Measurements from ENCODE around the gene CDYL2. TPM values are rescaled to one million over a fixed set of nuclear protein-coding genes. Genes with fewer than 3 reads are reported as not detected.

The CDYL2 gene
- total RNA-seq, 2 experiments from 2014 or later, result 31.6 to 37.8 TPM

DNA sequence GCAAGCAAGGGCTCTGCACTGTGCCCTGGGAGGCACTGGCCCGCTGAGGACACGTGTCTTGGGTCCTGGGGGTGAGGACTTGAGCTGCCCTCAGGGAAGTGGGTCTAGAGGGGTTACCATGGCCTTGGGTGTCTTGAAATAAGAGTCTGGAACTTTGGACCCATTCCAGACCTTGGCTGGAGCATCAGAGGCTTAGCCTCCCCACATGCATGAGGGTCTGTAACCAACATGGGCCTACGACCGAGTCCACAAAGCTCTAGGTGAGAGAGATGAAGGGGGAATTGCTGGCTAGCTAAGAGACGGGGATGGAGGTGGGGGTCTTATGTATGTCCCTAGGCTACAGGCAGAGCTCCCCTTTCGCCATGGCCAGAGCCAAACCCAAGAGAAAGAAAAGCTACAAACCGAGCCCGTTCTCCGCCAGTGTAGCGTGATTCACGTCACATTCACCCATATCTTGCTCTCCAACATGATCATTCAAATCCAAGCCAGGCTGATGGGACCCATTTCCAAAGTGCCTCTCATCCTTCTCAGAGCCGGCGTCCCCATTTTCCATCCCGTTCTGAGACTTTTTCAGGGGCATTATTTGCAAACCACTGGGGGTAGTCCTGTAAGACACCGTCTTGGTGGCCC is 120.1 kb downstream of the CDYL2 start:
- ChIA-PET CTCF (no interaction called here), POLR2A (no interaction called here)

DNA sequence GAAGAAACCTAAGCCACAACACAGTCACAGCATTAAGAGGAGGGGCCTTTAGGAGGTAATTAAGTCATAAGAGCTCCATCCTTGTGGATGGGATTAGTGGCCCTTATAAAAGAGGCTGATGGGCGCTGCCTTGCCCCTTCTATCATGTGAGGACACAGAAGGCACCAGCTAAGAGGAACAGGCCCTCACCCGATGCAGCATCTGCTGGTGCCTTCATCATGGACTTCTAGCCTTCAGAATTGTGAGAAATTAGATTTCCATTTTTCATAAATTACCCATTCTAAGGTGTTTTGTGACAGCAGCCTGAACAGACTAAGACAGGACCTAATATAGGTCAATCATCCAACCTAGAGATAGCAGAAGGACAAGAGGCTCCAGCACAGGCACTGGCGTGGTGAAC is 120.8 kb downstream of the CDYL2 start:
- ChIA-PET POLR2A (no interaction called here), CTCF (no interaction called here)

GRCh38 chr16:80682421-80683070 is 121.9 kb downstream of the CDYL2 start:
- POLR2A ChIA-PET, result no interaction called here
- CTCF ChIA-PET, result interaction anchor here (1.0 kb wide), 1 partner anchor 156 kb away, joined by 4 read pairs; no protein-coding TSS in a partner anchor

DNA sequence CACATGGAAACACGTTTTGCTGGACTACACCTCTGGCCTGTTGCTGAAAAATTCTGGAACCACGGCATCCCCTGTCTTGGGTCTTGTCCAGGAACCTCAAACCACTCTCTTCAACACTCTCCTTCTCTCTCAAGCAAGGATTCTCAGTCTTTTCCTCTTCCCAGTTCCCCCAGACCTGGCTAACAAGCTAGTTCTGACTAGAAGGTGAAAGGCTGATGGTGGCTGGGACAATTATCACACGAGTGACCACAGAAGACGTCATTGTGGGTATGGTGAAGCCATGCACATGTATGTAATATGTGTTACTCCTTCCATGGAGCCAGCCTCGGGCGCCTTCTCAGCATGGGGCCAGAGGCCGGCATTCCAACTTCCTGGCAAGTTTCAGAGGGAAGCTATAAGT is 123.0 kb downstream of the CDYL2 start:
- CTCF ChIA-PET, result interaction anchor here (1.0 kb wide), 2 partner anchors 153 to 154 kb away, joined by 3 to 4 read pairs; no protein-coding TSS in a partner anchor
- POLR2A ChIA-PET, result no interaction called here

DNA sequence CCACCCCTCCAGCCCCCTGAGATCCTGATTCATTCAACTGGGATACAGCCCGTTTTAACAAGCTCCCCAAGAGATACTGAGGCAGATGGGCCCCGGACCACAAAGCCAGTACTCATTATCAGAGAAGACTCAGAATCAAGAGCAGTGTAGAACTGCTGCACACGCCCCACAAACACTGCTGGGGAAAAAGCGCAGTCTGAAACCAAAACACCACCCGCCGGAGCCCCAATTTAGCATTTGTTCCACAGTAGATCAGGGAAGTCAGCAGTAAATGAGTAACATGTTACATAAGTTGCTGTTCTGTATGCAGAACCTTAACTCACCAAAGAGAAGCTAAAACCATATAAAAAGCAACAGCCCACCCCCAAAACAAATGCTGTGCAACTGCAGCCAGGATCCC is 123.6 kb downstream of the CDYL2 start:
- POLR2A ChIA-PET, result no interaction called here
- CTCF ChIA-PET, result interaction anchor here (1.0 to 1.8 kb wide), 2 partner anchors 10 to 152 kb away, joined by 3 to 4 read pairs; no protein-coding TSS in a partner anchor

DNA sequence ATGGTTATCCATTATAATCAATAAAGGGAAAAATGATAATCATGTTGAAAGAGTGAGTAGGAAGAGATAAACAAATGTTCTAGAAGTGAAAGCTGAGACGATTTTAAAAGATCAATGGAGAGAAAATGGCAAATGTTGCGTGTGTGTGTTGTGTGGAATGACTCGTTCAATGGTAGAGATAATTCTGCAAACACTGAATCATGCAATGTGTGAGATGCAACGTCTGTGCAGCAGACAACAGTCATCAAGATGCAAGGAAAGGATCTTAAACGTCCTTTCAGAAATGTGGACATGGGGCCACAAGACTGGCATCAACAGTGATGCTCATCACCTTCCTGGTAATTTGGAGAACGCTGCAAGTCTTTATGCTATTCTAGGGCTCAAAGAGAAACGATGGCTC is 124.4 kb downstream of the CDYL2 start:
- CTCF ChIA-PET, result interaction anchor here (1.8 kb wide), 1 partner anchor 11 kb away, joined by 4 read pairs; no protein-coding TSS in a partner anchor
- POLR2A ChIA-PET, result no interaction called here

DNA sequence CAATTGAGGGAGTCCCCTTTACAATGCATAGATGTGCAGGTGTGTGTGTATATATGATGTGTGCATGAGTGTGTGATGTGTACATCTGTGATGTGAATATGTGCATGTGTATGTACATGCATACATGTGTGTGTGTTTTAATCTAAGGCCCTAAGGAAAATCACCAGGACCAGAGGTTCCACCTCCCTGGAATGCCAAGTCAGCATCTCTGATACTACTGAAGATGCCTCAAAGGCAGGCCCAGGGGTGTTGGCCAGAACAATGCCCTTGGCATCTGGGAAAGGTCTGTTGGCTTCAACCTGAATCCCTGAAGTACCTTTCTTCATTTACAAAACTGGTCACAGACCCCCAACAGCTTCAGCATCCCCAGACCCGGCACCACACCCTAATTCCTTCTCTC is 129.5 kb downstream of the CDYL2 start:
- POLR2A ChIA-PET, result no interaction called here
- CTCF ChIA-PET, result no interaction called here

DNA sequence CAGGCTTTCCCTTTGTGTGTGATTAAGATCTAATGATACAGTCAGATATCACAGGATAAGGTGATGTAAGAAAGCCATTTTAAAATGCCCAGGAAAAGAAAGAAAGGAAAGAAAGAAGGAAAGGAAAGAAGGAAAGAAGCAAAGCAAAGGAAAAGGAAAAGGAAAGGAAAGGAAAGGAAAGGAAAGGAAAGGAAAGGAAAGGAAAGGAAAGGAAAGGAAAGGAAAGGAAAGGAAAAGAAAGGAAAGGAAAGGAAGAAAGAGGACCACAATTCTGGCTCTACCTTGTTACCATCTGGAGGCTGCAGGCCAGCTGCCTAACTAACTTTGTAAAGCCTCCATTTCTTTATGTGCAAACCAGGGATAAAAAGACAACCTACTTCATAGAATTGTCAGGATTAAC is 132.0 kb downstream of the CDYL2 start:
- POLR2A ChIA-PET, result no interaction called here
- CTCF ChIA-PET, result no interaction called here

GRCh38 chr16:80671281-80671849 is 133.0 kb downstream of the CDYL2 start:
- ChIA-PET CTCF (no interaction called here), POLR2A (no interaction called here)

DNA sequence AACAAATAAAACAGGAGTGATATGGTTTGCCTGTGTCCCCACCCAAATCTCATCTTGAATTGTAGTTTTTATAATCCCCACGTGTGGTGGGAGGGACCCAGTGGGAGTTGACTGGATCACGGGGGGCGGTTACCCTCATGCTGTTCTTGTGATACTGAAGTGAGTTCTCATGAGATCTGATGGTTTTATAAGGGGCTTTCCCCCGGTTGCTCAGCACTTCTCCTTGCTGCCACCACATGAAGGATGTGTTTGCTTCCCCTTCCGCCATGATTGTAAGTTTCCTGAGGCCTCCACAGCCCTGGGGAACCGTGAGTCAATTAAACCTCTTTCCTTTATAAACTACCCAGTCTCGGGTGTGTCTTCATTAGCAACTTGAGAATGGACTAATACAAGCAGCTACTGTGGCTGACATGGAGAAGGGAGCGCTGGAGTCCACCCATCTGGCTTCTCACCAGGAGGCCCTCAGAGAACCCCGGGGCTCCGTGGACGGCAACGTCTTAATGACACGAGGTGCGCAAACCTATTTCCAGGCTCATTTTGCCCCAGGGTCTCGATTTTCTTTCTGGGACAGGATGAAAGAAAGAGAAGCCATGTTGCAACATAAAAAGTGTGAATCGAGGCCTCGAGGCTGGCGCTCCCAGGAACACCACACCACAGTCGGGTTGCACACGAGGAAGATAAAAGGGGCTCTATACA is 134.1 kb downstream of the CDYL2 start:
- CTCF ChIA-PET, result interaction anchor here (1.1 kb wide), 1 partner anchor 144 kb away, joined by 3 read pairs; no protein-coding TSS in a partner anchor
- POLR2A ChIA-PET, result no interaction called here

DNA sequence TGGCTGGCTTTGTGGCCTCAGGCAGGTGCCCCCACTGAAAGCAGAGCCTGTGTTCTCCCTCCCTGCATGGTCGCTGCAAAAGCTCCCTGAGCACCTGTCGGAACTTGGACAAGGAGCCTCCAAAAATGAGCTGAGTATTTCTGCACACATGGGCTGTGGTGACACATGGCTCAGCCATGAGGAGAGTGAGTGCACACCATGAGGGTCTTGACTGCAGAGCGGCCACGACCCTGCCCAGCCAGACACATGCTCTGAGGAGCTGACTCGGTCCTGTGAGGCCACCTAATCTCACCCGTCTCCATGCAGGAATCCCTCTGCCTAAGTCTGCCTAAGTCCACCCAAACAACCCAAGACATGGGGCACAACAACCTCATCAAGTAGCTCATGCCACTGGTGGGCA is 134.7 kb downstream of the CDYL2 start:
- ChIA-PET POLR2A (no interaction called here), CTCF (interaction anchor here (1.1 kb wide), 1 partner anchor 143 kb away, joined by 3 read pairs; no protein-coding TSS in a partner anchor)

GRCh38 chr16:80667925-80668324 is 136.5 kb downstream of the CDYL2 start:
- CTCF ChIA-PET, result no interaction called here
- POLR2A ChIA-PET, result no interaction called here

DNA sequence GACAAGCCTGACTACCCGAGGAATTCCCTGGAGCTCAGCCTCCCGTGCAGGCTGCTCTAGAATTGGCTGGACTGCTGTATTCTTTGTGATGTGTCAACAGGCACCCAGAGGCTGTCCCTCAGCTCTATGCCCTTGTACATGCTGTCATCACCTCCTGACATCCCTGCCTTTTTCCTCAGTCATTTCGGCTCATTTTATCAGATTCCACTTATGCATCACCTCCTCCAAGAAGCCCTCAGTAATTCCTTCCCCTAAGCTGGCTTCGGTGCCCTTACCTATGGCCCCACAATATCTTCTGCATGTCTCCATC is 137.2 kb downstream of the CDYL2 start:
- ChIA-PET CTCF (interaction anchor here (1.1 kb wide), 1 partner anchor 38 kb away, joined by 3 read pairs; no protein-coding TSS in a partner anchor), POLR2A (no interaction called here)

- CTCF ChIA-PET, result interaction anchor here (1.1 kb wide), 1 partner anchor 38 kb away, joined by 3 read pairs; no protein-coding TSS in a partner anchor
Measured at GRCh38 chr16:80666378-80667250, 137.8 kb downstream of the CDYL2 start.

DNA sequence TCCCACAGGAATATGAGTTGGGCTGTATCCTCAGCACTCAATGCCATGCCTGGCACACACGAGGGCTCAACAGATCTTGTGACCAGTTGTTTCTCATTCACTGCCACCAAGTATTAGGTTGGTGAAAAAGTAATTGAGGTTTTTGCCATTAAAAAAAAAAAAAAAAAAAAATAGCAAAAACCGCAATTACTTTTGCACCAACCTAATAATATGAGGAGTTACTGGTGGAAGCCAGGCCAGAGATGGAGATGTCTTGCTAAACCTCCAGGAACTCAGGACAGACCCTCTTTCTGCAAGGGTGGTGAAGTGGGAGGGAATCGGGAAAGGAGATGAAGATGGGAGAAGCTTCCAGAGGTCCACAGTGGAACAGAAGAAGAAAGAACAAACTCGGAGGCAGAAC is 139.0 kb downstream of the CDYL2 start:
- CTCF ChIA-PET, result no interaction called here
- POLR2A ChIA-PET, result no interaction called here

More at GRCh38 chr16:80666378-80667250, 137.8 kb downstream of the CDYL2 start:
- POLR2A ChIA-PET, result no interaction called here

DNA sequence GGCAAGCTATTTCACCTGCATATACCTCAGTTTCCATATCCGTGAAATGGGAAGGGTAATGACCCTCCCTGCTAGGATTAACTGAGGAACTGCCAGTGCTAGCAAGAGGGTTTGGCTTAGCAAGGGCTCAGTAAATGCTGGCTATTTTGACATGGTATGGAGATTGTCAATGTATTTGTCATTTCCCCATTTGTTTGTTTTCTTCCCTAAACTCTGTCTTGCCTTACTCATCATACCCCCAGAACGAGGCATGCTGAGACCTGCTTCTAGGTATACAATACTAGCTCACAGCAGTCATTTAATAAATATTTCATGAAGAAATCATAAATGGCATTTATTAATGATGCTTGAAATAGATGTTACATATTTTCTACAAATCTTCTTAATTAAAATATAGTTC is 139.6 kb downstream of the CDYL2 start:
- ChIA-PET CTCF (no interaction called here), POLR2A (no interaction called here)

DNA sequence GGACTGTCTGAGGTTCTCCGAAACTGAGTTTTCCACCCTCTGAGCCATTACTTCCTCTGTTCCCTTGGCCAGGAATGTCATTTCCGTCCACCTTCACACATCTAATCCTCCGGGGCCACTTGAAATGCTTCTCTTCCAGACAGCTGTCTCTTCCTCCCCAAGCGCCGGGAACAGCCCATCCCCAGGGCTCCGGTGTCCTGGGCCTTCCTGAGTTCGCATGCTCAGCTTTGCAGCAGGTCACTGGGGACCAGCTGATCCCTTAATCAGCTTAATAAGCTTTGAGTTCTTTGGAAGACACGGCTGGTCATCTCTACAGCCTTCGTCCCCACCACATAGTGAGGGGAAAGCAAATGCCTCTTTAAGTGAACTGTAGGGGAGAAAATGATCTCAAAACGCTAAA is 140.2 kb downstream of the CDYL2 start:
- ChIA-PET CTCF (no interaction called here), POLR2A (interaction anchor here (0.6 to 0.8 kb wide), 2 partner anchors 552 to 1393 kb away, joined by 3 to 5 read pairs; no protein-coding TSS in a partner anchor)

GRCh38 chr16:80663078-80663477 is 141.3 kb downstream of the CDYL2 start:
- ChIA-PET CTCF (no interaction called here), POLR2A (no interaction called here)

DNA sequence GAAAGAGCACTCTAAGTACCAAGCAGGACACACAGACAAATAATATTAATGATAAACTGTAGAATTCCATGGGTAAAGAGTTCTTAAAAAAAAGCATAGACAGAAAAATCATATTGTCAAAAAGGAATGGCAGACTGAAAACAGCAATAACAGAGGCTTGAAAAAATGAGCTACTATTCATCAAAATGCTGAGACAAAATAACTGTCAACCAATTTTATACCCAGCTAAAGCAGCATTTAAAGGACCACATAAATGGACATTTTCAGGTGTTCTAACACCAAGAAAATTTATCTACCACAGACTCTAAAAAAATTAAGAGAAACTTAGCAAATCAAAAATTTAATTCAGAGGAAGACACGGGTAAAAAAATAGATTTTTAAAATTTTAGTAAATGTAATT is 144.5 kb downstream of the CDYL2 start:
- POLR2A ChIA-PET, result no interaction called here
- CTCF ChIA-PET, result interaction anchor here (0.7 kb wide), 1 partner anchor 1380 kb away, joined by 3 read pairs; no protein-coding TSS in a partner anchor

- POLR2A ChIA-PET, result no interaction called here
- CTCF ChIA-PET, result no interaction called here
Measured at GRCh38 chr16:80656711-80657150, 147.7 kb downstream of the CDYL2 start.

Measured in activated CD8-positive, alpha-beta memory T cell treated with anti-CD3 and anti-CD28 coated beads for 36 hours (primary cell).